IPS DF 19.7 (cell line): Measurements from ENCODE around the gene VTI1A.

Experiments used
- DNase-seq: peaks from one replicate; pipeline ENCODE4 v3.0.0-alpha.2; 2013; ENCODE audit warnings: low read depth, low spot score

VTI1A gene

DNA sequence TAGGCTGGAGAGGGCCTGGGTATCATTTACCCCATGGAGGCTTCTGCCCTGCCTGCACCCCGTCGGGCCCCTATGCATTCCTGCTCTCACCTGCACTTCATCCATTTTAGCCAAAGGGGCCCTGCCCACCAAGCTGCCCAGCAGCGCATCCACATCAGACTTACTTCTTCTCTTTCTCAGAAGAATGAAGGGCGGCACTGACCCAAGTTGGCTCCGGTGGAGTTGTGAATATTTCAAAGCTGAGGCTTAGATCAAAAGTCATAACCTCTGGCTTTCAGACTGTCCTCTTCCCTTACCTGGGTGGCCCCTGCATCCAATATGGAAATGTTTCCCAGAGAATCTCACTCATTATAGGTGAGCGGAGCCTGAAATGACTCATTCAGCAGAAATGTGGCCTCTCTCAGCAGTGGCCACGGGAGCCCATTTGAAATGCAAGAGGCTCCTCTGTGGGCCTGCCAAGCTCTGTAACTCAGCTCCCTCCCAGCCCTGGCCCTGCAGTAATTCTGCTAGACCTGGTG lies 385.4 kb downstream of the VTI1A start:
- peak; percentile 95 for DNase-seq

DNA sequence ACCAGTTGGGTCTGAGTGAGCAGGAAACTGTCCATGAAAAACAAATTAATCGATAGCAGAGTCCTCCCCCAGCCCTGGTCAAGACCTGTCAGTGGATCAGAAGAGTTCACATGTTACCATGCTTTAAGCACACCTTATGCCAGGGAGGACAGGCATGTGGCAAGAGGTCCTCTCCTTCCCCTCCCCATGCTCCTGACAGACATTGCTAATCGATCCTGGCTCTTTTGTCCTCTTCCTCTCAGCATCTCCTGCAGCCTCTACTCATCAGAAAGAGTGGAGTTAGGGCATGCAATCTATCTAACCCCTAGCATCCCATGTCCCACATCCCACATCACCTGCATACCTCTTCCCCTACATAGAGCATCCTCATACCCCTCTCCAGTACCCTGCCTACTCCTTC lies 385.9 kb downstream of the VTI1A start:
- DNase-seq: no peak

DNA sequence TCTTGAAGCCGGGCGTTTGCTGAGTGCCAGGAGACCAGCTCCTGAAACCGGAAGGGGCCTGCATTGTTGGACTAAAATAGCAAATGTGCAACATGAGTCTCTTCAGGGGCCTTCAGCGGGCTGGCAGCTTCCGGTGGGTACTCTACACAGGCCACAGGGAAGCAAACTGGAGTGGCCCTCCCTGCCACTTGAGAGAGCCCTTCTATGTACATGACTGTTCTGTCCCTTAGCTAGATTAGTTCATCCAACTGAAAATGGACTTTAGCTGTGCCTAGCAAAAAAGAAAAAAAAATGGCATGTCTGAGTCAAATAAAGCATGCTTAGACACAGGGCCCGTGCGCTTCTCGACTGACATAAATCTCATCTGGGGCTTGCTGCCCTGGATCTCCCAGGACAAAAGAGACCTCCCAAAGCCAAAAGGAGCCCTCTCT lies 387.8 kb downstream of the VTI1A start:
- no peak for DNase-seq

DNA sequence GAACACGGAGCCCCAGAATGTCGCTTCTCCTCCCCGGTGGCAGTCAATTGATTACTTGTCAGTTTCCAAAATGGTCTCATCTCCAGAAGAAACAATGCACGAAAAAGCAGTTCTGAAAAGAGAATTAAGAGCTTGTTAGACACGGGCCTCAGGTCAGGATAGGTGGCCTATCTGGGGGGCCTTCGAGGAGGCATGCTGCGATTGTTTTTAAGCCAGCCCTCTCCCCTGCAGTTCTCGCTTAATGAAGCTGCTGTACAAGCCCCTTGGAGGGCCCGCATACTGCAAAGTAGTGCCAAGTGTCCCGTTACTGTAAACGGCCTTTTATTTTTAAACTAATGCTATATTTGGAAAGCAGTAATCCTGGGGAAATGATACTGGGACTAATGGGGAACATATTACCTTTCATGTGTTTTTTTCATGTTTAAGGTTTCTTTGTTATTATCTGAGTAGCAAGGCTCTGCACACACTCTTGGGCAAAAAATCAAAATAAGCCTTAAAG lies 388.3 kb downstream of the VTI1A start:
- DNase-seq: no peak

DNA sequence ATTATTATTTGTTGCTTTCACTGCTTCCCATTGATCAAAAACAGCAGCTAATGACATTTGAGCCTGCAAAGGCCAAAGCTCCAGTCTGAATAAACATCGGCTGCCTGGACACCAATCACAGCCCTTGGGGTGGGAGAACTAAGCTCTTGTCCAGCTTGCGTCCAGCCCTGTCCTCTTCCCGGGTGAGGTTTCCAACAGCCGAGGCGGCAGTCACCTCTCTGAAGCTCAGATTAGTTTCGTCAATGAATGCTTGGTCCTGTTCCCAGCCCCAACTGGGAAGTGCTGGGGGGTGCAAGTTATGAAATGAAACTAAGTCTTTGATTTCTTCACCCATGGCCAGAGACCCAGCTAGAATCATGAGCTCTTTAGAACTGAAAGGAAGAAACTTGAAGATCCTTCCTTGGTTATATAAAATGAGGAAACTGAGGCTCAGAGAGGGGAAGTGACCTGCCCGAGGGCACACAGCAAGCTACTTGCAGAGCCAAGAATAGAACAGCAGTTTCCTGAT lies 389.0 kb downstream of the VTI1A start:
- DNase-seq: no peak

DNA sequence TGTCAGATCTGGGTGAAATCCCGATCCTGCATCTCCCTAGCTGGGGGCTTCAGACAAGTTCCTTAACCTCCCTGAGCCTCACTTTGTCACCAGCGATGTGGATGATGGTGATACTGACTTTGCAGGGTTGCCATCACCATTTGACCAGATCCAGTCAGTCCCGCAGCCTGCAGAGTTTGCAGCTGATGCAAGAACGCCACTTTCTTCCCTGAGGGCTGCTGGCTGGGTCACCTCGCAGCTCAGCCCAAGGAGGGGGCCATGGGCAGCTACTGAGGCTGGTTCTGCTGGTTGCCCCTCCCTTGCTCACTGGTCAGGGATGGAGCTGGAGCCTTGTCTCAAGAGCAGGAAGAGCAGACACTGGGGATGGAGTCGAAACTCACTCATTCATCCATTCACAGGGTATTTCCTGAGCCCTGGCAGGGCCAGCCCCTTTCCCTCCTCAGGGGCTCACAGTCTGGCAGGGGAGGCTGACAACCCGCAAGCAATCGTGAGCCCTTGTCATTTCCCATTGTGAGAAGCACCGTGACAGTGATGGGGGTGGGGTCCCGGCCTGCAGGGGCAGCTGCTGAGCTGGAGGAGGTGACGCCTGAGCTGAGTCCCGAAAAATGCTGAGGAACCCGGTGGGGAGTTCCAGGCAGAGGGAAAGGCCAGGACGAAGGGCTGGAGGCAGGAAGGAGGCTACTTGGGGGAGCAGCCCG lies 391.9 kb downstream of the VTI1A start:
- DNase-seq: no peak

DNA sequence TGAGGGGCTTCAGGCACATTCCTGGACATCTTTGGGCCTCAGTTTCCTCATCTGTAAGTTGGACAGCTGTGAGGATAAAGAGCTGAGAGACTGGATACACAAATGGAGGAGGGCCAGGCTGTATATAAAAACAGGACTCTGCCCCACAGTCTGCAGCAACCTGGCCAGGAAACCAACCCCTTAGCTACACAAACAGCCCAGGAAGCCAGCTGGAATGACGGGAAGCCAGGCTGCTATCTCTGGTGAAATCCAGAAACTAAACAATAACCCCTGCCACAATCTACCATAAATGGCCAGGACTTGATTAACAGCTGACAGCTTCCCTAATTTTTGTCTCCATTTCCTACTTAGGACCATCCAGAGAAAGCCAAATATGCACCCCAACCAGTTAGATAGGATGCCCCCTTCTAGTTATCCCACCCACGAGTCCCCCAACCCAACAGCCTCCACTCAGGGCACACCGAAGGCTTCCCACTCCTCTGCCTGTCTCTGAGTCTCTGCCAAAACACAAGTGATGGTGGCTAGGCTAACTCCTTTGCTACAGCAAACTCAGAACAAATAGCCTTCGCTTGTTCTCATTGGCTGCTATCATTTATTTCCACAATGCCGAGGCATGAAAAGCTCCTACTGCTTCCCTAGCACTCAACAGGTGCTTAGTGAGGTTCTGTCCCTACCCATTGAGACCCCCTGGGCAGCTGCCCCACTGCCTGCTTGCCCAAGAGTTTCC lies 393.1 kb downstream of the VTI1A start:
- no peak for DNase-seq

DNA sequence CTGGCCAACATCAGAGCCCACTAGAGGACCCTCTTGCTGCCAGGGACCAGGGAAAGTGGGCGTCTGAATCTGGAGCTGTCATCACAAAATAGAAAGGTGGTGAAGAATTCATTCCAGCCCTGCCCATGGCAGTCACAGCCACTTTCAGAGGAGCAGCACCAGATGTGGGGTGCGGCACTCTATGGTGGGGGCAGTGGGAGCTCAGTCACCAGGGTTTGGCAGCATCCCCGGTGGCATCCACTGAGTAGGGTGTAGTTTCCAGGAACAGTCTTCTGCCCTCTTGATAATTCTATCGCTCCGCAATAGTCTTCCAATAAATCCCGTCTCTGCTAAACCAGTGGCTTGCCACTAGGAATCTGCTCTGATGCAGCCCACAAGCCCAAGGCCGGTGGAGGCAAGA lies 394.5 kb downstream of the VTI1A start:
- DNase-seq: no peak

DNA sequence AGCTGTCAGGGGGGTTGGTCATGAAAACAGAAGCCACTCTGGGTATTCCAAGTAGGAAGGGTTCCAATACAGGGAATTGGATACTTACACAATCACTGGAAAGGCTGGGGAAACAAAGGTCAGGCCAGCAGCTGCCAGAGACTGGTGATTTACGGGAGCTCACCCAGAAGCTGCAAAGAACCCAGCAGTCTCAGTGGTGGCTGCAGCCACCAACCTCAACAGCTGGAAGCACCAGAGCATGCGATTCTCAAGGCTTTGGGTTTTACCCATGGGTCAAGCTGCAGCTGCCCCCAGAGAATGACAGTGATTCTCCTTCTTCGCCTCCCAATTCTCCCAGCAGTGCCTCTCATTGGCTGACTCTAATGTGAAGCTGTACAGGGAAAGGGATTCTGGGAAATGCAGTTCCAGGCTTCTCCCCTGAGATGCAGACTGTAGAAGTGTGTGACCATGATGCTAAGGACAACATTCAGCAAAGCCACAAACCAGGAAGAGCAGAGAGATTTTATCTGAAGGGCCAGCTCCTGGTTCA lies 395.9 kb downstream of the VTI1A start:
- DNase-seq: no peak

DNA sequence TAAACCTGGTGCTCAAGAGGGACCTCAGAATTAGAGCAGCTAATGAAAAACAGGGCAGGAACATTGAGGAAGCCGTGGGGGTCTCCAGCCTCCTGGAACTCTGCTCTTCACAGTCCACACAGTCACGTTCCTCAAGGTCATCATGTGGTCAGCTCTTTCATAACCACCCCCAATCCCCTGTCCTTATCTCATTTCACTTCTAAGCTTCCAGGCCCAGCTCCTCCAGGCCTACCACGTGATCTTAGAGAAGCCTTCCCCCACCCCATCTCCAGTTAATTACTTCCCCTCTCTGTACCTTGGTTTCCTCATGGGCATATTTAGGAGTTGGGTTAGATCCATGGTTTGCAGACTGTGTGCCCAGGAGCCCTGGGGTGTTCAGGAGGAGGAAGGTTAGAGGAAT lies 396.6 kb downstream of the VTI1A start:
- no peak for DNase-seq

DNA sequence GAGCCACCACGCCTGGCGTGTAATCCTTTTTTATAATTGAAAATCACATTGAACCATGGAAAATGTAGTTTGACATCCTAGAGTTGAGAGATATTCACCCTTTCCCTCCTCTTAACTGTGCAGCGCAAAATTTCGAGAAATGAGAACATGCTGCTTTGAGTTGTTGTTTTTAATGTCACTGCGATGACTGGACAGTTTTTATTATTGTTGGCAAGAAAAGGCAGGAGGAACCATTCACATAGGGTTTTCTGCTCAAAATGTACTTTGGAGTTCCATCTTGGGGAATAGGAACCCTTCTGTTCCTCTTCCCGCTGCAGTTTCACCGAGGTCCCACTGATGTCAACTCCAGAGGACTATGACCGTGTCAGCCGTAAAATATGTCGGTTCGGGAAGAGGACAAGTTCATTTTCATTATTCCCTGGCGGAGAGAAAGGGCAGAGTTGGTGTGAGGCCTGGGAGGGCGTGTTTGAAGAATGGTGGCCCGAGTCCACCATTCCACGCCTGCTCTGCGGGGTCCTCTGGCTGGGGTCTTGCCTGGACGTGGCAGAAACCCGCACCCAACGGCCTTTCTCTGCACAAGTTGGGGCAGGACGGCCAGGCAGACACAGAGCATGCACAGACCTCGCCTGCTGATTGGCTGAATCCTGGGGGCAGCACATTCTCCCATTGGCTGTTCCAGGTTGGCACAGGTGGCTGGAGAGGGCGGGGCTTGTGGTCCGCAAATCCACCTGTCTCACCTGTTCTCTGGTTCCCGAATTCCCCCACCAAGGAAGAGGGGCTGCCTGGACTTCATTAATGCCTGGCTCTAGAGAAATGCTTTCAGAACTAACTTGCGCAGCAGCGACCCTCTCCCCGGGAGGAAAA lies 397.9 kb downstream of the VTI1A start:
- DNase-seq: no peak

DNA sequence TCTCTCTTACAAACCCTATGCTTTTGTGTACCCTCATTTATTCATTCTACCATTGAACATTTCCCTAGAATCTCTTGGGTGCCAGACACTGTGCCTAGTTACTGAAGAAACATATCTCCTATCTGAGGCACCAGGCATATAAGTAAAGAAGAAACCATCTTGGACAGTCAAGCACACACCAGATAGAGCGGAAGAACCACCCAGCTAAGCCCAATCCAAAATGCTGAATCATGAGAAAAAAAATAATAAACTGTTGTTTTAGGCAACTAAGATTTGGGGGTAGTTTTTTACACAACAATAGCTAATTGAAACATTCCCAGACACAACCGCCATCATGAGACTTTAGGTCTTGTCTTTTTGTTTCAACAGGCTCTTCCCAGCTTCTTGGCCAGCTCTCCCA lies 400.8 kb downstream of the VTI1A start:
- DNase-seq: no peak

DNA sequence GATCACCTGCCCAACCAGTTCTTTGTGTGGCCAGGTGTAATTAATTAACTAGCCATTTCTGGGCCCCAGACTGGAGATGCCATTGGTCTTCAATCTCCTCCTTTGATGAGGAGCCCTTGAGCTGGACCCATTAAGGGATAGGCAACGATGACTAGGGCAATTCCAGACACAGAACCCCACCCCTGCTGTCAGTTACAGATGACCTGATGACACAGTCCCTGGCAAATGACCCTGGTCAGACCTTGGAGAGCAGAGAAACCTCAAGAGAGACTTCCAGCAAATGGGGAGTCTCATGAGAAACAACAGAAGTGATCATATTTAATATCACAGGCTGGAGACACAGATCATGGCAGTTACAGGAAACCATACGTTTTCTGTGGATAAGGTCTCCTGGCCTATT lies 401.2 kb downstream of the VTI1A start:
- no peak for DNase-seq

DNA sequence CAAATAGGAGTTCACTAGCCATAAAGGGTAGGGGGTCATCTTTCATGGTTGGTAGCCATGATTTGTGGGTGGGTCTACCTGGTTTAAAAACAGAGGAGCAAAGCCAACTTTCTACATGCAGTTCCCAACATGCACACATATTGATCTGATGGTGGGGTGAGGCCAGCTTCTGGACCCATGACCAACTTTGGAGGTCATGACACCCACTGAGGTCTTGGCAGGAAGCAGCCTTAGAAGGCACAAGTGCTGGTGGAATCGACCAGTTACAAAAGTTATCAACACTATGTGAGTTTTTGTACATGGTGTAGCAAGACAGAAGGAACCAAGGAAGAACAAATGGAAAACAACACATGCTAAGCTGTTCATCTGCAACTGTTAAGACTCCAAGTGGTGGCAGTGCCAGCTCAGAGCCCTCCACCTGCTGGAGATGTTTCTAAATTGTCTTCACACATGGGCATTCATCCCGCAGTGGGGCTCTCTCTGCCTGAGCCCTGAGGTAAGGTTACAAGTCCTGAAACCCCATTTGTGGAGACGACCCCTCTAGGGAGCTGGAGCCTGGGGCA lies 401.9 kb downstream of the VTI1A start:
- no peak for DNase-seq

DNA sequence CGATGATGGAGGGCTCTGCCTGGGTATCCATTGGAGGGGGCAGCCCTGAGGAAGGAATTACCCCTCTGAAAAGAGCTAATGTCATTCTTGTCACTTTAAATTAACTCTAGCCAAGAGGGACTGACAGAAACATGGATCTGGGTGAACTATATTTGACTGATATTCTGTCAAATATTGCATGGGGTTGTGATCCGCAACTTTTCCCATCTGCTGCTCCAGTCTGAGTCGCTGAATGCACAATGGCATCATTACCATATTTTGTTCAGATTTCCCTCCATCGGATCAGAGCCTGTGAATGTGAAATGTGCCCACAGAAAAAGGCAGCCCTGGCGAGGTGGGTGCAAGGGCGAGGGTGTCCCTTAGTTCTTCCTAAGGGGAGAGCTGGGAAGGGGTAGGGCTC lies 402.5 kb downstream of the VTI1A start:
- DNase-seq: no peak

DNA sequence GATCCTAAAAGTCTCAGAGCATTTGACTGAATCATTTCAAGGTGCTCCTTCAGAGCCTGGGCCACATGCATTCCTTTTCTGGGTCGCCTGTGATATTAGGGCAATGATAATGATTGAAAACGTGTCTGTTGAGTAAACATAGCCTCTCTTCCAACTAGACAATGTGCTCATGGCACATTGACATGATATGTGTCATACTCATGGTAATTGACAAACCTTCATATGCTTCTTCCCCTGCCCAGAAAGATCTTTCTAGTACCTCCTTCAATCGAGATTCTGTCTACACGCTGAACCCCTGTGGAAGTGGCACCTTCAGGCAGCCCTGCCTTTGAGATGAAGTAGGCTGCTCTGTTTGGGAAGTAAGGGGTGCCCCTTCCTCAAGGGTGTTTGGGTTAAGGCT lies 404.2 kb downstream of the VTI1A start:
- no peak for DNase-seq

DNA sequence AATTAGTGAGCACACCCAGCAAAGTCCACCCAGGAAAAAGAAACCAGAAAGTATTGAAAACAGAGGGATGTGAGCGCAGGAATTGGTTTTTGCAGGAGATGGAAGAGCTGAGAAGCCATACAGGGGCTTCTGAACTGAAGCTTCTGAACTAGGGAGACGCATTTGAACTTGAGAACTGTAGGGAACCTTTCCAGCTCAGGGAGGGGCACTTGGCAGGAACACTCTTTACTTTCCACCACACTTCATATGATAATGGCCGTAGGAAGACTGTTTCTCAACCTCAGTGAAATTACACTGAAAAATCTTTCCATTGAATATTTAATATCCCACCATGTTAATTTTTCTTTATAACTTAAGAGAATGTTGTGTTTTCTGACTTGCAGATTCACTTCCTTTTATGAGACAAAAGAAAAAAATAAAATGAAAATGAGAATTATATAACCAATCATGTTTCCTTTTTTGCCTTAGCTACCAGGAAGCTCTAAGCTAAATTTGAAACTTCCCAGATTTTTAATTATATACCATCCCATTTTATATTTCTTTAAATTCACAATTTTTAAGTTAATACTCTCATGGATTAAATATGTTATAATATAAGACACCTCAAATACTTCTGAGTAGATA lies 404.7 kb downstream of the VTI1A start:
- DNase-seq: no peak

DNA sequence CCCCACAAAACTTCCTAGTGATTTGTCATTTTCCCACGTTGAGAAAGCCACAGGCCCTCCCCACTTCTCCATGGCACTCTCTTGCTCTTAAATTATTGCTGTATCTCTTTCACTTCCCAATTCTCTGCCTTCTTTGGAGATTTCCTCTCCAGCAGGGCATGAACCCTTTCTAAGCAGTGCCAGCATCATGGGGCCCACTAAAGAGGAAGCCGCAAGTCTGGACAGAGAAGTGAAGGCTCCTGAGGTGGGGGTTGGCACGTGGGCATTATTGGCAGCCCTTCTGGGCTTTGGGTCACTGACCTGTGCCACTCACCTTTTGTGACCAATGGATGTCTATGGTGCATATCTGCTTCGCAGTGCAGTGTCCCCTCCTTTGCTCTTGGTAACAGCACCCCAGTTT lies 405.3 kb downstream of the VTI1A start:
- DNase-seq: no peak

DNA sequence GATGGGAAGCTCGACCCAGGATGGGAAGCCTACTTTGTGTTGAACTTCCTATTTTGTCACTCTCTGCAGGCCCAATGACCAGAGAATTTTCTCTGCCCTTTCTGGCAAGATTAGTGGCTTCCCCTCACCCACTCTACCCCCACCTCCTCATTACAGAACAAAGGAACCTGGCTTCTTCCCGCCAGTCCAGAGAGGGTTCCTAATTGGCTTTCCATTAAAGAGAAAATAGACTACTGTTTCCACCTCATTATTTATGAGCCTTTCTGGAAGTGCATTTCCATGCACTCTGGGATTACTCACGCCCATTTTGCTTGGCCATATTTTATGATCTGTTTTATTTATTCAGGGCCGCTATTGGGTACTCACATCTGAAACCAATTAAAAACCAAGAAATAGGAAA lies 408.1 kb downstream of the VTI1A start:
- no peak for DNase-seq

DNA sequence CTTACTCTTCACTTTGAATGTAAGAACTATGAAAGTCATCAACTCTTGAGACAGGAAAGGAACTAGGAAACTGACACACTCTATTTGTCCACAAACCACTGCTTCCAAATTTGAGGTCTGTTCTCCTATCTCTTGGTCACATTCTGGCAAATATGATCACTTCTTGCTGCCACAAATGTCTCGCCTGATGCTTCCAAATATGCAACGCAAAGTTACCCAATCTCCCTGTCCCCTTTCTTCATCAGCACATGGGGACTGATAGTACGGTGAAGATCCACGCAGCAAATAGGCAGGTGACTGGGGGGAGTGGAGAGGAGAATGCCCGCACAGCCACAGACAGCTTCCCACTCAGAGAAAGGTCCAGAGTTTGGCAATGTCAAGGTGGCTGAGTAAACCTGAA lies 410.5 kb downstream of the VTI1A start:
- DNase-seq: no peak
